NCI-H1436 (cell line): Measurements from ENCODE around the gene GPR157.
"Not testable (repeated sequence)": the region's sequence is repeated elsewhere in the genome, so short reads cannot be mapped to it uniquely, and the experiment has no call there.

Source experiments
- DNase-seq: peaks from one replicate; lab custom pipeline; 2025; lab: John Stamatoyannopoulos, UW

Gene GPR157

DNA sequence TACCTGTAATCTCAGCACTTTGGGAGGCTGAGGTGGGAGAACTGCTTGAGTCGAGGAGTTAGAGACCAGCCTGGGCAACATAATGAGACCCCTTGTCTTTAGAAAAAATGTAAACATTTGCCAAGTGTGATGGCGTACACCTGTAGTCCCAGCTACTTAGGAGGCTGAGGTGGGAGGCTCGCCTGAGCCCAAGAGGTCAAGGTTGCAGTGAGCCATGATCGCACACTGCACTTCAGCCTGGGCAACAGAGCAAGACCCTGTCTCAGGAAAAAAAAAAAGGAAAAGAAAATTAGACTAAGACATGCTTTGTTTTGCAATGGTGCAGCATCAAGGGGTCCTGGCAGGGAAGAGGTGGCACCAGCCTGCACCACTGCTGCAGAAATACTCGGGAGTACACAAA is 16.8 kb upstream of the GPR157 start:
- no peak for DNase-seq

DNA sequence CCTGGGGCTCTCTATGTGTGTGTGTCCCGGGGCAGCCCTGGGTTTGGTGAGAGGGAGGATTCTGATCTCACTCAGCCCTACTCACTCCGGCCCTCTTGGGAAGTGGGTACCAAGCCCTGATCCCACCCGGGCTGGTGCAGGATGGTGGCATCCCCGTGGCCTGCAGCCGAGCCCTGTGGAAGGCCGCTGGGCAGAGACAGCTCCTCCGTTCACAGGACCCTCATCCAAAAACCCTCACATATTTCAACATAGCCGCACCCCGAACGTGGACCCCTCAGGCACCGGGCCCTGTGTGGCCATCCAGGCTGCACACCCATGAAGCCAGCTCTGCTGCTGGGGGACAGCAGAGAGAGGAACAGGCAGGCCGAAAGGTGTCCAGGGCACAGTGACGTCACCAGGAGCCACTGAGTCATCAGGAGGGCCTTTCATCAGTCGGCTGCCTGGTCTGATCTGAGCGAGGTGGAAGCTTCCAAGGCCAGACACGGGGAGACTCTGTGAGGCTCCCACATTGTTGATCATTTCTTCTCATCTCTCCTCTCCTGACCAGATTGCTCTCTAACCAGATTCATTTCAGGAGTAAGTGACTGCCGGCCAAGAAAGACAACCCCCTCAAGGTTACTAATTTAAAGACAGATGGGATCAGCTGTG is 16.2 kb upstream of the GPR157 start:
- DNase-seq = no peak

DNA sequence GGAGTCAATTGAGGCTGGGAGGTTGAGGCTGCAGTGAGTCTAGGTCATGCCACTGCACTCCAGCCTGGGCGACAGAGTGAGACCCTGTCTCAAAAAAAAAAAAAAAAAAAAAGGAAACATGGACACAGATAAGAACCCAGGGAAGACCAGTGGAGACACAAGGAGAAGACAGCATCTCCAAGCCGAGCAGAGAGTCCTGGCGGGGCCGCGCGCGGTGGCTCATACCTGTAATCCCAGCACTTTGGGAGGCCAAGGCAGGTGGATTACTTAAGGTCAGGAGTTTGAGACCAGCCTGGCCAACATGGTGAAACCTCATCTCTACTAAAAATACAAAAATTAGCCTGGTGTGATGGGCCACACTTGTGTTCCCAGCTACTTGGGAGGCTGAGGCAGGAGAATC is 15.6 kb upstream of the GPR157 start:
- not testable (repeated sequence) for DNase-seq

DNA sequence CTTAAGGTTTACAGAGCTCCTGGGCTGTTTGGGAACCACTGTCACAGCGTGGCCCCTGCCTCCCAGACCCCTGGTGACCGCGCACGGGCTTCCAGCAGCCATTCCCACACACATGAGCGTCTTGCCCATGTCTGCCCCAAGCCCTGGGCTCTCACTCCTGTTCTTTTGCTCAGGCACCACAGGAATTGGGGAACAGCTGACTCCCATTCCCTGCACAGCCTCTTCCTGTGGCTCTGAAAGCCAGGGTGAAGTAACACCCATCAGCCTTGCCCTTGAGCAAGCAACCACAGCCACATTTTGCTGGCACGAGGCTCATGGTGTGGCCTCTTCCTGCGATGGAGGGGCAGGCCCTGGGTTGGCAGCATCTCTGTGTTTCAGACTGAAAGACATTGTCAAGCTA is 14.3 kb upstream of the GPR157 start:
- DNase-seq = no peak

DNA sequence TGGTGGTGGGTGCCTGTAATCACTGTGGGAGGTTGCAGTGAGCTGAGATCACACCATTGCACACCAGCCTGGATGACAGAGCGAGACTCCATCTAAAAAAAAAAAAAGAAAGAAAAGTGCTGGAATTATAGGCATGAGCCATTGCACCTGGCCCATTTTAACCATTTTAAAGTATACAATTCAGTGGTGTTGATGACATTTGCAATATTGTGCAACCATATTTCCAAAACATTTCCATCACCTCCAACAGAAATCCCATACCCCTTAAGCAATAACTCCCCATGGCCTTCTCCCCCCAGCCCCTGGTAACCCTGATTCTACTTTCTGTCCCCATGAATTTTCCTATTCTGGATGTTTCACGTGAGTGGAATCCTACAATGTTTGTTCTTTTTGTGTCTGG is 11.0 kb upstream of the GPR157 start:
- no peak for DNase-seq

DNA sequence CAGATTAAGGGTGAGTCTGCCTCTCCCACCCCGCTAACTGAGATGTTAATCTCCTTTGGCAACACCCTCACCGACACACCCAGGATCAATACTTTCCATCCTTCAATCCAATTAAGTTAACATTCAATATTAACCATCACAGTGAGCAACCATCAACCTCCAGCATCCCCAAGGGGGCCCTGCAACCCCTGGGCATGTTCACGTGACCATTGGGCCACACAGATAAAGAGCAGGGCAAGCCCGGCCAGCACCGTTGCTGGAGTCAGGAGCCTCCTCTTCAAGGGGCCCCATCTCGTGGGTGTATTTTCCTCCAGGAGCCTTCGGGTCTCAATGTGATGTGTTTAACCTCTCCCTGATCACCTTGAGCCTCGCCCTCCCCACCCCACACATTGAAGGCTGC is 8.0 kb upstream of the GPR157 start:
- DNase-seq = no peak

GRCh38 chr1:9135073-9135836 is 6.4 kb upstream of the GPR157 start:
- DNase-seq = no peak

GRCh38 chr1:9133870-9134585 is 5.1 kb upstream of the GPR157 start:
- no peak for DNase-seq

DNA sequence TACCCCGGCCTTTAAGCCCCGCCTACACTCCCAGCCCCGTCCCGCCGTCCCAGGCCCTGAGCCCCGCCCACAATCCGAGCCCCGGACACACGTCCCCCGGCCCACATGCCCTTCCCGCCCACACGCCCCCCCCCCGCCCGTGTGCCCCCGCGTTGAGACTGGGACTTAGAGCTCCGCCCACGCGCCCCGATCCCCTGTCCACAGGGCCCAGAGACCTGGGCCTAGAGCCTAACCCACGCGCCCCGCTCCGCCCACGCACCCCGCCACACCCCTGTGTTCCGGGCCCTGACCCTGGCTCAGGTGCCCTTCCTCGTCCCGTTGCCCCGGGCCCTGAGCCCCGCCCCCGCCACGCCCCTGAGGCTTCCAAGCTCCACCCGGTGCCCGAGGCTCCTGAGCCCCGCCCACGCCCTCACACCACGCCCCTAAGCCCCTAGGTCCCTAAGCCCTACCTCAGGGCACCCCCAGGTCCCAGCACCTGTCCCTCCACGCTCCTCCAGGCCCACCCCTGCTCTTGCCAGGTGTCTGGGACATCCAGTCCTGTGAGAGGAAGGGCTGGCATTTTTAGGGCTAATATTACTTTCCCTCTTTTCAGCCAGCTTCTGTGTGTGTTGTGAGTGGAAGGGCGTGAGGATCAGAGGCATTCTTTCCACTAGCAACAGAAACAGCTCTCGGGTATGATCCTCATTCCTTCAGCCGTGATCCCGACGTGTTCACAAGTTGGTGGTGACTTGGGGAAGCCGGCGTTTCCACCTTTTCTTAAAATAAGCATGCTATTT is 552 bp upstream of the GPR157 start:
- DNase-seq = peak; percentile 68

- DNase-seq = no peak
Measured at GRCh38 chr1:9128166-9128519, 759 bp downstream of the GPR157 start.

GRCh38 chr1:9127395-9128165 is 1.3 kb downstream of the GPR157 start:
- DNase-seq = no peak

DNA sequence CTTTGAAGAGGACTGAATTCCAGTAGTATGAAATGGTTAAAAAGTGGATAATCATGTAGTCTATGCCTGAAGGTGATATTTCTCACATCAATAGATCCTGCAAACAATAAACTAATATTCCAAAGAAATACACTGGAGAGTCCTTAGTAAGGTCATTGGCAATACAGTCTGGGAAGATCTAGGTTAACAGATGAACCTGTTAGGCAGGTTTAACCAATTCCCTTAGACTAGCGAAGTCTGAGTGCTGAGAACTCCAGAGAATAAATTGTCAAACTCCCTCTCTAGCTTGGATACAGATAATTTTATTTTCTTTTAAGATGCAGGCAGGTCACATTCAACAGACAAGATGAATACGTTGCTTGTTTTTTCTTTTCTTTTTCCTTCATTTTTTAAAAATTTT is 2.4 kb downstream of the GPR157 start:
- no peak for DNase-seq

- DNase-seq = not testable (repeated sequence)
Measured at GRCh38 chr1:9125847-9126246, 3.1 kb downstream of the GPR157 start.

GRCh38 chr1:9125325-9125724 is 3.6 kb downstream of the GPR157 start:
- DNase-seq = no peak

DNA sequence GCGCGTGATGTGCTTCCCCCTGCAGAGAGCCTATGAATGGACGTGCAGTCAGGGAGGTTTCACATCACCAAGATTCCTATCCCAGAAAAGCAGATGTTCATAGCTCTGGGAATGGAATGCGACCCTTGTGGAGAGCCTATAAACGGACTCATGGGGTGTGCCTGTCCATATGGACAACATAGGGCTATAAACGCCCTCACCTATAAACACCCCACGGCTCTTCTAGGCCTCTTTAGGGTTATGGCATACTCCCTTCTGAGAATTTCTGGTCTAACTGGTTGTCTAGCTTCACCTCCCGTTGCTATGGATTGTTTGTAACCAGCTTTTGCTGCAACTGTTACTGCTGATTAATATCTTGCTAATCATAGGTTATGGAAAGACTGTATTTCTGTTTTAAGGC is 4.5 kb downstream of the GPR157 start:
- not testable (repeated sequence) for DNase-seq

- not testable (repeated sequence) for DNase-seq
Measured at GRCh38 chr1:9123665-9124064, 5.2 kb downstream of the GPR157 start.

DNA sequence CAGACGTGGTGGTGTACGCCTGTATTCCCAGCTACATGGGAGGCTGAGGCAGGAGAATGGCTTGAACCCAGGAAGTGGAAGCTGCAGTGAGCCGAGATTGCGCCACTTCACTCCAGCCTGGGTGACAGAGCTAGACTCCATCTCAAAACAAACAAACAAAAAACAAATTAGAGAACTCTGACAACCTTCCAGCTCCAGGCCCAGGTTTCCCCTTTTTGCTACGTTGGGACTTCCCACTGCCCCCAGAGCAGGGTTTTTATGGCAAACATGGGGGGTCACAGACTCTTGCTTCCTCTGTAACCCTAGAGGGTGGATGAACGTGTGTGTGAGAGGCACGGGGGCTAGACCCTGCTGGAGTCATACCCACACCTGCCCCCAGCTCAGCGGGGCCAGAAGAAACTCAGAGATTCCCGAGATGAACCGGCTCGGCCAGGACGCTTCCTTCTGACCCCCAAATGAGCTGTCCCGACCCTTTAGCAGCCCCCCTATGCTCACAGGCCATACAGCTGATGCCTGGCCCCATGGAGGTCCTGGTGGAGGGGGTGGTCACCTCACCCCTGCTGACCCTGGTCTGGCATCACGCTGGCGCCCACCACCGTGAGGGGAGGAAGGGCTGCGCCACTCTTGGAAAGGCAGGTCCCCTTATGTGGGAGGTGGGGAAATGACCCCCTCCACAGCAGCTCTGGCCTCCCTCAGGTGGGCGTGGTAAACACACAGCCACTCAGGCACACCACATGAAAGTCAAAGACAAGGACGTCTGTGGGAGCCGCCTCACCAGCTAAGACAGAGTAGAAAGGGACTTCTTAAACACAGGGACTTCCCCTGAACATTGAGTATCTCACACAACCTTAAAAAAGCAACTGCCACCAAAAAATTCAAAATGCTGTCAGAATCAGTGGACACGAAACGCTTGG is 7.1 kb downstream of the GPR157 start:
- no peak for DNase-seq

DNA sequence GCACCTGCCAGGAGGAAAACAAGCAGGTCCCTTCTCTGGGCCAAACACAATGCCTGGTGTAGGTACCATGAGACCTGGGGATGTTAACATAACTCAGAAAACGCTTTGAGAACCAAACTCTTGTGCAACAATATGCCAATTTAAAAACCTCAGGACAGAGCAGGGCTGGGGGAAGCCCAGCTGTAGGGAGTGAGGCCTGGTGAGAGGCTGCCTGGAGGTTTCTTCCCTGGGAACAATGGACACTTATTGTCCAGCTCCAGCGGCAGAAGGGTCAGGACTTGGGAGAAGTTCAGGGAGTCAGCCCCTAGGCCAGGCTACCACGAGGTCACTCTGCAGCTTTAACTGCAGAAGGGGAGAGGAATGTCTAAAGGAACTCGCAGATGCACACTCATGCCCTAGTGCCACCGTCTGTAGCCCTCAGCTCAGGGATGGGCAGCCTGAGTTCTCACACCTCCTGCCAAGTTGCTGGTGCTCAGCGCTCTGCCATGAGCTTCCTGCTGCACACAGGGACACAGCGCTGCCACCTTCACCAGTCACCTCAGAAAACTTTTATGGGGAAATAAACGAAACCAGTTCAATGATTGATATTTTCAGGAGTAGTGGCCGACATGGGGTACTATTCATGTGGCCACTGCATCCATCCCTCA is 8.5 kb downstream of the GPR157 start:
- DNase-seq = no peak

GRCh38 chr1:9119745-9120144 is 9.2 kb downstream of the GPR157 start:
- DNase-seq = no peak

DNA sequence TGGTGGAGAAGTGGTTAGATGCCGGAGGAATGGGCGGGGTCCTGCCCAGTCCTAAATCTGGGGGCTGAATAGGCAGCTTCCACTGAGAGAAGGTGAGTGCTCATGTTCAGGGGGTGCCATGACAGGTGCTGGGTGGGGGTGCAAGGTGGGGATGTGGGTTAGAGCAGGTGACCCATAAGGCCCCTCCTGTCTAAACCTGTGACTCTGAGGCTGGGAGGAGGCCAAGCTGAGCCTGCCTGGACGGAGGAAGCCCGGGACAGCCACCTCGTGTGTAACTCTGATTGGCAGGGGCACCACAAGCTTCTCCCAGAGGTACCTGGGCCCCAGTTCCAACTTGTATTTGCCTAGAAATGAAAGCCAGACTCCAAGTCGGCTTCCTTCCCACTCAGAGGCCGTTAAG is 10.7 kb downstream of the GPR157 start:
- DNase-seq = no peak
